A549 (cell line): ENCODE results near the gene KNDC1. TPM values are rescaled to one million over a fixed set of nuclear protein-coding genes. Genes with fewer than 3 reads are reported as not detected.

Source experiments
- ATAC-seq, 2 experiments: fragments of 200-7000 bp in 1 of 2; fragments of >200 bp in 1 of 2; cut with Nextera tagmentation in 1 of 2; cut with Tn5 transposase in 1 of 2; 3 replicates each; pipeline versions ENCODE4 v1.8.0 to v1.9.1; 2018 to 2020; ENCODE audit warnings: mild to moderate bottlenecking in 1 of 2, moderate library complexity in 1 of 2
- CTCF ChIA-PET: fragments of 300-600 bp; sonication (Branson Sonifier 250); formaldehyde crosslinking; extraction: SDS; loops from one replicate; lab custom pipeline; 2021; ENCODE audit warnings: antibody characterized with exemption, inconsistent platforms; lab: Yijun Ruan, JAX
- POLR2A ChIA-PET: fragments of 350-600 bp; formaldehyde crosslinking; extraction: SDS; loops from one replicate; lab custom pipeline; 2021; ENCODE audit warnings: antibody characterized with exemption, inconsistent platforms; lab: Yijun Ruan, JAX
- DNase-seq, 2 experiments: peaks; one replicate each; pipeline versions ENCODE4 v3.0.0 to v3.0.0-alpha.2; 2011 to 2016; ENCODE audit warnings: low read depth in 1 of 2, low spot score in 1 of 2
- FAIRE-seq: peaks from 2 replicates; lab custom pipeline; 2011; peaks lifted over from hg19 to GRCh38; lab: Jason Lieb, UNC
- H3K27ac ChIP-seq, 2 experiments: fragments of >200 bp; sonication (Bioruptor Twin); formaldehyde crosslinking; 3 replicates each; pipeline ENCODE4 v1.5.1; 2016 to 2017
- H3K4me1 ChIP-seq: fragments of >200 bp; sonication (Bioruptor Twin); formaldehyde crosslinking; 3 replicates; pipeline ENCODE4 v1.6.1; 2016
- H3K4me2 ChIP-seq: fragments of >200 bp; sonication (Bioruptor Twin); formaldehyde crosslinking; 3 replicates; pipeline ENCODE4 v1.6.1; 2016
- H3K4me3 ChIP-seq: fragments of >200 bp; sonication (Bioruptor Twin); formaldehyde crosslinking; 3 replicates; pipeline ENCODE4 v1.5.1; 2016
- H3K9me3 ChIP-seq: fragments of >200 bp; sonication (Bioruptor Twin); formaldehyde crosslinking; 3 replicates; pipeline ENCODE4 v1.6.1; 2016
- BHLHE40 ChIP-seq: IDR thresholded peaks from 2 replicates; pipeline ENCODE4 v1.6.1; 2012; ENCODE audit warnings: low read depth, low read length, inconsistent platforms
- CBX8 ChIP-seq: fragments of 200-600 bp; sonication (generic); IDR thresholded peaks from 2 replicates; pipeline ENCODE4 v1.6.1; 2016
- EP300 ChIP-seq, 2 experiments: fragments of >200 bp; sonication (Bioruptor Twin); formaldehyde crosslinking; IDR thresholded peaks; 2 replicates in 1 of 2; 3 replicates in 1 of 2; pipeline ENCODE4 v1.6.1; 2016 to 2017
- FOSL2 ChIP-seq, 2 experiments: fragments of 450-650 bp in 1 of 2; fragments of >200 bp in 1 of 2; sonication (Bioruptor Twin) in 1 of 2; formaldehyde crosslinking; IDR thresholded peaks; 2 replicates each; pipeline versions ENCODE4 v1.5.0 to v1.6.1; 2016 to 2020; ENCODE audit warnings: mild to moderate bottlenecking in 1 of 2, moderate library complexity in 1 of 2
- GATA3 ChIP-seq: IDR thresholded peaks from 2 replicates; pipeline ENCODE4 v1.6.1; 2012; ENCODE audit warnings: borderline replicate concordance
- MAZ ChIP-seq: fragments of 150-350 bp; IDR thresholded peaks from 2 replicates; pipeline ENCODE4 v1.6.1; 2014; ENCODE audit warnings: antibody characterized with exemption, low read depth, low read length, borderline replicate concordance
- NFE2L2 ChIP-seq: fragments of 150-350 bp; conservative IDR thresholded peaks from 2 replicates; pipeline ENCODE4 v1.6.1; 2014; ENCODE audit warnings: low read length
- POLR2A ChIP-seq: IDR thresholded peaks from 2 replicates; pipeline ENCODE4 v1.6.1; 2012; ENCODE audit warnings: mild to moderate bottlenecking, low read length
- RNF2 ChIP-seq: fragments of 200-600 bp; sonication (generic); IDR thresholded peaks from 2 replicates; pipeline ENCODE4 v1.6.1; 2016; ENCODE audit warnings: low read depth, mild to moderate bottlenecking, antibody characterized with exemption, moderate library complexity, borderline replicate concordance
- TP53 ChIP-seq: fragments of 250-450 bp; sonication (Bioruptor Pico); IDR thresholded peaks from 2 replicates; pipeline ENCODE4 v1.5.0; 2021; ENCODE audit warnings: mild to moderate bottlenecking, moderate library complexity
- WGBS: methylation state at CpG from one replicate; pipeline ENCODE4 v1.1.6; 2017; ENCODE audit errors: missing lambda C conversion rate; 5-methylcytosine and 5-hydroxymethylcytosine counted together
- polyA plus RNA-seq, 4 experiments: library from polyadenylated mRNA; depleted of rRNA in 3 of 4; stranded (reverse); fragments of >200 nt; fragmentation: RNase III in 1 of 4; extraction: RNeasy Plus Mini Kit Qiagen cat#74134 plus additional on column Dnase treatment in 1 of 4; gene quantifications; 2 replicates in 3 of 4; 3 replicates in 1 of 4; pipeline ENCODE4 v1.2.3, GENCODE V29; 2011 to 2017
- TF ChIP-seq, protein P1 (sequence below): fragments of 250-450 bp; sonication (Bioruptor Pico); IDR thresholded peaks from 2 replicates; pipeline ENCODE4 v1.5.0; 2021; ENCODE audit warnings: mild to moderate bottlenecking, moderate library complexity, borderline replicate concordance
- TF ChIP-seq, protein P2 (sequence below): fragments of >200 bp; sonication (Bioruptor Twin); formaldehyde crosslinking; IDR thresholded peaks from 3 replicates; pipeline ENCODE4 v1.5.1; 2016
- TF ChIP-seq, protein P3 (sequence below): fragments of 200-600 bp; sonication (generic); IDR thresholded peaks from 2 replicates; pipeline ENCODE4 v1.6.1; 2016; ENCODE audit warnings: antibody characterized with exemption, mild to moderate bottlenecking, moderate library complexity

Gene KNDC1
- polyA plus RNA-seq, 2 of the 4 experiments (the other 2 are of a cell fraction): 0.56 to 0.63 TPM

DNA sequence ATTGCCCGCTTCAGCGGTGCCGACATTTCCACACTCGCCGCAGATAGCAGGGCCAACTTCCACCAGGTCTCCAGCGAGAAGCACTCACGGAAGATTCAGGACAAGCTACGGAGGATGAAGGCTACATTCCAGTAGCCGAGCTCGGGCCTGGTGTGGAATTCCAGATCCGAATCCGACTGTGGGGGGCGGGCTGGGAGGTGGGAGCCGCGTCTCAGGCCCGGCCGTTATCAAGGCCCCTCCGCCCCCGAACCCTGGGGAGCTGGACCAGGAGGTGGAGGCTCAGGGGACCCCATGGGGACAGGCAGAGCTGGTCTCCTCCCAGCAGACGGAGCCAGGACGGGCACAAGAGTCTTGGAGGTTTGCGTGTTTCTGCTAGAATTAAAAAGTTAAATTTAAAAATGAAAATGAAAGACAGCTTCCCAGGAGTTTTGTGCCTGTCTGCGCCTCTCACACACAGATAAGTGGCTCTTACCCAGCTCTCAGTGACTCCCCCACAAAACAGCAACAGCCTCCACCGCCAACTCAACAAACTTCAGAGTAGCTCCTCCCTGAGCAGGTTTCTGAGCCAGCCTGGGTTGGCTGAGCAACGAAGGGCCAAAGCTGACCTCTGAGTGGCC is 64.8 kb downstream of the KNDC1 start:
- H3K9me3 ChIP-seq: no peaks in the 10 kb centered on the region
- ChIA-PET CTCF (interaction anchor here (0.9 to 1.1 kb wide), 3 partner anchors 32 to 296 kb away, joined by 3 to 4 read pairs (median 3); no protein-coding TSS in a partner anchor), POLR2A (no interaction called here)
- FAIRE-seq: no peak
- no peak for TF ChIP-seq BHLHE40
- TF ChIP-seq, protein P1, sequence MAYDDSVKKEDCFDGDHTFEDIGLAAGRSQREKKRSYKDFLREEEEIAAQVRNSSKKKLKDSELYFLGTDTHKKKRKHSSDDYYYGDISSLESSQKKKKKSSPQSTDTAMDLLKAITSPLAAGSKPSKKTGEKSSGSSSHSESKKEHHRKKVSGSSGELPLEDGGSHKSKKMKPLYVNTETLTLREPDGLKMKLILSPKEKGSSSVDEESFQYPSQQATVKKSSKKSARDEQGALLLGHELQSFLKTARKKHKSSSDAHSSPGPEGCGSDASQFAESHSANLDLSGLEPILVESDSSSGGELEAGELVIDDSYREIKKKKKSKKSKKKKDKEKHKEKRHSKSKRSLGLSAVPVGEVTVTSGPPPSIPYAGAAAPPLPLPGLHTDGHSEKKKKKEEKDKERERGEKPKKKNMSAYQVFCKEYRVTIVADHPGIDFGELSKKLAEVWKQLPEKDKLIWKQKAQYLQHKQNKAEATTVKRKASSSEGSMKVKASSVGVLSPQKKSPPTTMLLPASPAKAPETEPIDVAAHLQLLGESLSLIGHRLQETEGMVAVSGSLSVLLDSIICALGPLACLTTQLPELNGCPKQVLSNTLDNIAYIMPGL (CRISPR knock-in tag): no peak
- TF ChIP-seq POLR2A: no peak
- WGBS: 81% methylated on average over 16 of the region's 25 CpGs
- ATAC-seq: no peak
- H3K4me2 ChIP-seq: no peak overlapping the region
- H3K27ac ChIP-seq: peak overlapping the region in 1 of 2 experiments; percentile 65; a peak in 3 of 6 replicates
- DNase-seq: no peak
- no peaks in the 10 kb centered on the region for H3K4me1 ChIP-seq
- no peak overlapping the region for H3K4me3 ChIP-seq

GRCh38 chr10:133225707-133226191 is 65.7 kb downstream of the KNDC1 start:
- no peak for FAIRE-seq
- Histone ChIP-seq H3K4me1 (no peaks in the 10 kb centered on the region; the same call in 2 of the 3 replicates), H3K4me2 (no peak overlapping the region), H3K27ac (peak overlapping the region in 1 of 2 experiments; percentile 65; a peak in 3 of 6 replicates), H3K4me3 (no peak overlapping the region), H3K9me3 (no peaks in the 10 kb centered on the region)
- ChIA-PET CTCF (interaction anchor here (1.1 to 3.2 kb wide), 2 partner anchors 31 to 295 kb away, joined by 4 to 9 read pairs; no protein-coding TSS in a partner anchor), POLR2A (no interaction called here)
- no peak for DNase-seq
- 86% methylated on average over 22 of the region's 23 CpGs for WGBS
- TF ChIP-seq MAZ (no peak), CBX8 (no peak), GATA3 (no peak), FOSL2 (IDR thresholded peaks at IDR 0.05) (no peak), FOSL2 (CRISPR knock-in tag; IDR thresholded peaks at IDR 0.05) (no peak), TP53 (CRISPR knock-in tag) (no peak)
- TF ChIP-seq, protein P2, sequence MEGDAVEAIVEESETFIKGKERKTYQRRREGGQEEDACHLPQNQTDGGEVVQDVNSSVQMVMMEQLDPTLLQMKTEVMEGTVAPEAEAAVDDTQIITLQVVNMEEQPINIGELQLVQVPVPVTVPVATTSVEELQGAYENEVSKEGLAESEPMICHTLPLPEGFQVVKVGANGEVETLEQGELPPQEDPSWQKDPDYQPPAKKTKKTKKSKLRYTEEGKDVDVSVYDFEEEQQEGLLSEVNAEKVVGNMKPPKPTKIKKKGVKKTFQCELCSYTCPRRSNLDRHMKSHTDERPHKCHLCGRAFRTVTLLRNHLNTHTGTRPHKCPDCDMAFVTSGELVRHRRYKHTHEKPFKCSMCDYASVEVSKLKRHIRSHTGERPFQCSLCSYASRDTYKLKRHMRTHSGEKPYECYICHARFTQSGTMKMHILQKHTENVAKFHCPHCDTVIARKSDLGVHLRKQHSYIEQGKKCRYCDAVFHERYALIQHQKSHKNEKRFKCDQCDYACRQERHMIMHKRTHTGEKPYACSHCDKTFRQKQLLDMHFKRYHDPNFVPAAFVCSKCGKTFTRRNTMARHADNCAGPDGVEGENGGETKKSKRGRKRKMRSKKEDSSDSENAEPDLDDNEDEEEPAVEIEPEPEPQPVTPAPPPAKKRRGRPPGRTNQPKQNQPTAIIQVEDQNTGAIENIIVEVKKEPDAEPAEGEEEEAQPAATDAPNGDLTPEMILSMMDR: no peak
- TF ChIP-seq, protein P3, sequence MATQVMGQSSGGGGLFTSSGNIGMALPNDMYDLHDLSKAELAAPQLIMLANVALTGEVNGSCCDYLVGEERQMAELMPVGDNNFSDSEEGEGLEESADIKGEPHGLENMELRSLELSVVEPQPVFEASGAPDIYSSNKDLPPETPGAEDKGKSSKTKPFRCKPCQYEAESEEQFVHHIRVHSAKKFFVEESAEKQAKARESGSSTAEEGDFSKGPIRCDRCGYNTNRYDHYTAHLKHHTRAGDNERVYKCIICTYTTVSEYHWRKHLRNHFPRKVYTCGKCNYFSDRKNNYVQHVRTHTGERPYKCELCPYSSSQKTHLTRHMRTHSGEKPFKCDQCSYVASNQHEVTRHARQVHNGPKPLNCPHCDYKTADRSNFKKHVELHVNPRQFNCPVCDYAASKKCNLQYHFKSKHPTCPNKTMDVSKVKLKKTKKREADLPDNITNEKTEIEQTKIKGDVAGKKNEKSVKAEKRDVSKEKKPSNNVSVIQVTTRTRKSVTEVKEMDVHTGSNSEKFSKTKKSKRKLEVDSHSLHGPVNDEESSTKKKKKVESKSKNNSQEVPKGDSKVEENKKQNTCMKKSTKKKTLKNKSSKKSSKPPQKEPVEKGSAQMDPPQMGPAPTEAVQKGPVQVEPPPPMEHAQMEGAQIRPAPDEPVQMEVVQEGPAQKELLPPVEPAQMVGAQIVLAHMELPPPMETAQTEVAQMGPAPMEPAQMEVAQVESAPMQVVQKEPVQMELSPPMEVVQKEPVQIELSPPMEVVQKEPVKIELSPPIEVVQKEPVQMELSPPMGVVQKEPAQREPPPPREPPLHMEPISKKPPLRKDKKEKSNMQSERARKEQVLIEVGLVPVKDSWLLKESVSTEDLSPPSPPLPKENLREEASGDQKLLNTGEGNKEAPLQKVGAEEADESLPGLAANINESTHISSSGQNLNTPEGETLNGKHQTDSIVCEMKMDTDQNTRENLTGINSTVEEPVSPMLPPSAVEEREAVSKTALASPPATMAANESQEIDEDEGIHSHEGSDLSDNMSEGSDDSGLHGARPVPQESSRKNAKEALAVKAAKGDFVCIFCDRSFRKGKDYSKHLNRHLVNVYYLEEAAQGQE: no peak
- no peak for ATAC-seq

GRCh38 chr10:133226251-133226808 is 66.3 kb downstream of the KNDC1 start:
- POLR2A ChIA-PET: no interaction called here
- DNase-seq (no peak), ATAC-seq (no peak), FAIRE-seq (no peak)
- Histone ChIP-seq H3K27ac (no peak overlapping the region), H3K4me1 (no peaks in the 10 kb centered on the region; the same call in 2 of the 3 replicates), H3K4me3 (no peak overlapping the region), H3K9me3 (no peaks in the 10 kb centered on the region), H3K4me2 (no peak overlapping the region)
- no peak for TF ChIP-seq RNF2
- no peak for TF ChIP-seq NFE2L2
- no peak for TF ChIP-seq EP300 (IDR thresholded peaks at IDR 0.05)
- CTCF ChIA-PET: interaction anchor here (0.9 to 3.2 kb wide), 4 partner anchors 31 to 86 kb away, joined by 3 to 9 read pairs (median 3); no protein-coding TSS in a partner anchor
- WGBS: 92% methylated on average over 18 of the region's 30 CpGs
